ENCODE data around the gene SLC25A13. TPM values are rescaled to one million over a fixed set of nuclear protein-coding genes. Genes with fewer than 3 reads are reported as not detected.
"Not testable (repeated sequence)": the region's sequence is repeated elsewhere in the genome, so short reads cannot be mapped to it uniquely, and the experiment has no call there.

Gene SLC25A13
- total RNA-seq, 2 donors from 2014 or later: 94.3 to 114 TPM

- no peak for DNase-seq
- no peaks in the 10 kb centered on the region for H3K27me3 Mint-ChIP-seq (ENCODE audit: insufficient read depth)
- no peak overlapping the region for H3K4me3 Mint-ChIP-seq
- H3K36me3 Mint-ChIP-seq (ENCODE audit: low read depth): peaks cover 33% of the 10 kb centered on the region
- no peak for TF ChIP-seq CTCF (conservative IDR thresholded peaks at IDR 0.05)
- Histone ChIP-seq H3K27ac (ENCODE audit: low read depth, low read length) (no peak overlapping the region), H3K9ac (ENCODE audit: extremely low read depth, low read length, poor library complexity, severe bottlenecking) (no peak overlapping the region), H3K36me3 (ENCODE audit: control insufficient read depth, insufficient read depth, low read length) (peaks cover 33% of the 10 kb centered on the region), H3K9me3 (ENCODE audit: control insufficient read depth, low read length) (peaks cover 18% of the 10 kb centered on the region), H3K4me3 (ENCODE audit: low read length) (no peak overlapping the region), H3K27me3 (ENCODE audit: control insufficient read depth, insufficient read depth, low read length, poor library complexity, severe bottlenecking) (no peaks in the 10 kb centered on the region), H3K4me1 (ENCODE audit: control insufficient read depth, insufficient read depth, low read length) (peaks cover 6% of the 10 kb centered on the region)
- H3K9me3 Mint-ChIP-seq: peaks cover 20% of the 10 kb centered on the region
- H3K27ac Mint-ChIP-seq: no peak overlapping the region
- peaks cover 29% of the 10 kb centered on the region for H3K4me1 Mint-ChIP-seq
These were observed 24.0 kb downstream of the SLC25A13 start for GRCh38 chr7:96297876-96298275.

- Mint-ChIP-seq H3K4me1 (peaks cover 24% of the 10 kb centered on the region), H3K9me3 (peaks cover 24% of the 10 kb centered on the region)
These were observed 24.5 kb downstream of the SLC25A13 start for GRCh38 chr7:96297446-96297845.

GRCh38 chr7:96293911-96294310 lies 28.0 kb downstream of the SLC25A13 start:
- Mint-ChIP-seq H3K9me3 (peaks cover 56% of the 10 kb centered on the region), H3K36me3 (ENCODE audit: low read depth) (peaks cover 66% of the 10 kb centered on the region)
- no CpG with 5 or more reads among the region's 4 CpGs for WGBS, 2 experiments (ENCODE audit: insufficient coverage in 1 of 2, insufficient read length in 1 of 2)
- H3K36me3 ChIP-seq (ENCODE audit: control insufficient read depth, insufficient read depth, low read length): peaks cover 28% of the 10 kb centered on the region
- not testable (repeated sequence) for H3K27me3 Mint-ChIP-seq (ENCODE audit: insufficient read depth); H3K4me1 ChIP-seq (ENCODE audit: control insufficient read depth, insufficient read depth, low read length); H3K27ac ChIP-seq (ENCODE audit: low read depth, low read length); H3K4me3 ChIP-seq (ENCODE audit: low read length); H3K9ac ChIP-seq (ENCODE audit: extremely low read depth, low read length, poor library complexity, severe bottlenecking); DNase-seq; H3K4me1 Mint-ChIP-seq; H3K27me3 ChIP-seq (ENCODE audit: control insufficient read depth, insufficient read depth, low read length, poor library complexity, severe bottlenecking); H3K27ac Mint-ChIP-seq; H3K4me3 Mint-ChIP-seq
- H3K9me3 ChIP-seq (ENCODE audit: control insufficient read depth, low read length): peaks cover 19% of the 10 kb centered on the region

More at GRCh38 chr7:96297446-96297845, 24.5 kb downstream of the SLC25A13 start:
- H3K9ac ChIP-seq (ENCODE audit: extremely low read depth, low read length, poor library complexity, severe bottlenecking); H3K27ac Mint-ChIP-seq; H3K4me1 ChIP-seq (ENCODE audit: control insufficient read depth, insufficient read depth, low read length); H3K27ac ChIP-seq (ENCODE audit: low read depth, low read length); H3K4me3 Mint-ChIP-seq; H3K27me3 Mint-ChIP-seq (ENCODE audit: insufficient read depth); DNase-seq; H3K27me3 ChIP-seq (ENCODE audit: control insufficient read depth, insufficient read depth, low read length, poor library complexity, severe bottlenecking); H3K4me3 ChIP-seq (ENCODE audit: low read length): not testable (repeated sequence)
- peaks cover 18% of the 10 kb centered on the region for H3K9me3 ChIP-seq (ENCODE audit: control insufficient read depth, low read length)
- 94% methylated on average over 5 of the region's 5 CpGs; no CpG with 5 or more reads in 1 of the 2 experiments for WGBS, 2 experiments (ENCODE audit: insufficient coverage in 1 of 2, insufficient read length in 1 of 2)
- H3K36me3 Mint-ChIP-seq (ENCODE audit: low read depth): peaks cover 37% of the 10 kb centered on the region
- H3K36me3 ChIP-seq (ENCODE audit: control insufficient read depth, insufficient read depth, low read length): peaks cover 33% of the 10 kb centered on the region

GRCh38 chr7:96287559-96287958 lies 34.3 kb downstream of the SLC25A13 start:
- Histone ChIP-seq H3K27ac (ENCODE audit: low read depth, low read length) (no peak overlapping the region), H3K4me1 (ENCODE audit: control insufficient read depth, insufficient read depth, low read length) (no peaks in the 10 kb centered on the region), H3K27me3 (ENCODE audit: control insufficient read depth, insufficient read depth, low read length, poor library complexity, severe bottlenecking) (no peaks in the 10 kb centered on the region), H3K4me3 (ENCODE audit: low read length) (peak overlapping the region; percentile 66), H3K9ac (ENCODE audit: extremely low read depth, low read length, poor library complexity, severe bottlenecking) (no peak overlapping the region), H3K9me3 (ENCODE audit: control insufficient read depth, low read length) (peaks cover 28% of the 10 kb centered on the region), H3K36me3 (ENCODE audit: control insufficient read depth, insufficient read depth, low read length) (peaks cover 28% of the 10 kb centered on the region)
- Mint-ChIP-seq H3K36me3 (ENCODE audit: low read depth) (peaks cover 74% of the 10 kb centered on the region), H3K4me1 (peaks cover 15% of the 10 kb centered on the region), H3K4me3 (no peak overlapping the region), H3K27me3 (ENCODE audit: insufficient read depth) (no peaks in the 10 kb centered on the region), H3K27ac (no peak overlapping the region), H3K9me3 (peaks cover 54% of the 10 kb centered on the region)
- no peak for DNase-seq
- 95 to 100% methylated on average over 4 of the region's 4 CpGs for WGBS, 2 experiments (ENCODE audit: insufficient coverage in 1 of 2, insufficient read length in 1 of 2)
- TF ChIP-seq CTCF (conservative IDR thresholded peaks at IDR 0.05): no peak

All from endodermal cell (in vitro differentiated cells).